ENCODE results near the gene BAD. TPM values are rescaled to one million over a fixed set of nuclear protein-coding genes. Genes with fewer than 3 reads are reported as not detected.
"Not testable (repeated sequence)": the region's sequence is repeated elsewhere in the genome, so short reads cannot be mapped to it uniquely, and the experiment has no call there.

Gene BAD
- polyA plus RNA-seq, 1 donor: 37.9 TPM

GRCh38 chr11:64259533-64260067 lies 24.9 kb downstream of the BAD start:
- no peak for DNase-seq

- no peak for DNase-seq
These were observed 25.4 kb downstream of the BAD start for GRCh38 chr11:64258946-64259532.

GRCh38 chr11:64258356-64258755 lies 26.1 kb downstream of the BAD start:
- DNase-seq: no peak

- DNase-seq: no peak
These were observed 28.2 kb downstream of the BAD start for GRCh38 chr11:64256300-64256699.

GRCh38 chr11:64255135-64256128 lies 29.0 kb downstream of the BAD start:
- DNase-seq: no peak

GRCh38 chr11:64254326-64254725 lies 30.1 kb downstream of the BAD start:
- DNase-seq: no peak

- DNase-seq: no peak
These were observed 31.0 kb downstream of the BAD start for GRCh38 chr11:64253481-64253880.

- no peak for DNase-seq
These were observed 31.4 kb downstream of the BAD start for GRCh38 chr11:64253043-64253442.

GRCh38 chr11:64252003-64252872 lies 32.2 kb downstream of the BAD start:
- DNase-seq: no peak

GRCh38 chr11:64251753-64252002 lies 32.8 kb downstream of the BAD start:
- no peak for DNase-seq

- DNase-seq: no peak
These were observed 33.3 kb downstream of the BAD start, which contains the start of gene PLCB3 for GRCh38 chr11:64251016-64251752. Gene PLCB3, plus strand, starts transcription at chr11:64251530. Its CDS starts 120 bp downstream, at chr11:64251650.

GRCh38 chr11:64250415-64251015 lies 34.0 kb downstream of the BAD start:
- no peak for DNase-seq

- DNase-seq: no peak
These were observed 34.7 kb downstream of the BAD start for GRCh38 chr11:64249563-64250414.

- no peak for DNase-seq
These were observed 35.4 kb downstream of the BAD start for GRCh38 chr11:64249038-64249437.

- DNase-seq: no peak
These were observed 35.9 kb downstream of the BAD start for GRCh38 chr11:64248578-64248977.

GRCh38 chr11:64247729-64248531 lies 36.5 kb downstream of the BAD start:
- DNase-seq: no peak

- DNase-seq: no peak
These were observed 37.4 kb downstream of the BAD start, which contains the start of gene PPP1R14B for GRCh38 chr11:64246871-64247728. Gene PPP1R14B, minus strand, starts transcription at chr11:64246943. Its CDS starts 270 bp downstream, at chr11:64246673.

- not testable (repeated sequence) for DNase-seq
These were observed 37.9 kb downstream of the BAD start for GRCh38 chr11:64246621-64246870.
